HCT116 (cell line): ENCODE measurements around the gene MRGPRX4. TPM values are rescaled to one million over a fixed set of nuclear protein-coding genes. Genes with fewer than 3 reads are reported as not detected.

Experiments used
- ATAC-seq: fragments of 200-7000 bp; cut with Tn5 transposase; 2 replicates; pipeline ENCODE4 v1.9.1; 2020; ENCODE audit warnings: mild to moderate bottlenecking, moderate library complexity
- BruUV-seq: library from RNA; stranded (reverse); fragments of 400-500 nt; replicated peaks from 2 replicates; lab custom pipeline; 2021; lab: Mats Ljungman, UMichigan
- CTCF ChIA-PET: fragments of 300-600 bp; sonication (Branson Sonifier 250); formaldehyde crosslinking; loops from one replicate; lab custom pipeline; 2021; ENCODE audit warnings: antibody characterized with exemption; lab: Charles Lee
- POLR2A ChIA-PET: fragments of 300-600, 350-600 bp; sonication (Branson Sonifier 250); formaldehyde crosslinking; loops from one replicate; lab custom pipeline; 2021; ENCODE audit warnings: antibody characterized with exemption; lab: Charles Lee
- RAD21 ChIA-PET, 2 experiments: fragments of 300-600 bp; sonication (Branson Sonifier 250); formaldehyde crosslinking; loops; one replicate each; lab custom pipeline; 2023; ENCODE audit warnings: low total read pairs in 2 of 2; ENCODE audit not compliant: uncharacterized antibody in 2 of 2, unreplicated experiment in 2 of 2, low non-redundant PET in 1 of 2; lab: Charles Lee
- DNase-seq: peaks from one replicate; pipeline ENCODE4 v3.0.0-alpha.2; 2010; ENCODE audit warnings: low read depth, low spot score
- H2AFZ ChIP-seq: fragments of 200-600 bp; shearing (Covaris generic), sonication (generic); 2 replicates; pipeline ENCODE4 v1.6.1; 2017; ENCODE audit warnings: low read depth, mixed run types, mixed read lengths, antibody characterized with exemption, low read length; ENCODE audit not compliant: poor library complexity, severe bottlenecking
- H3K27ac ChIP-seq: 2 replicates; pipeline ENCODE4 v1.5.1; 2012; ENCODE audit warnings: low read depth, low read length
- H3K27me3 ChIP-seq: fragments of 200-600 bp; sonication (generic); 2 replicates; pipeline ENCODE4 v1.6.1; 2016; ENCODE audit warnings: mixed run types, low read length, mixed read lengths; ENCODE audit not compliant: insufficient read depth
- H3K36me3 ChIP-seq, 2 experiments: fragments of 200-500 bp in 1 of 2; fragments of 200-600 bp in 1 of 2; sonication (Bioruptor generic) in 1 of 2; sonication (generic) in 1 of 2; 2 replicates each; pipeline versions ENCODE4 v1.5.1 to v1.6.1; 2014 to 2016; ENCODE audit warnings: low read length in 2 of 2, inconsistent platforms in 1 of 2, mixed read lengths in 1 of 2, mixed run types in 1 of 2; ENCODE audit not compliant: insufficient read depth in 2 of 2, control insufficient read depth in 1 of 2
- H3K4me1 ChIP-seq, 2 experiments: fragments of 200-600 bp in 1 of 2; sonication (generic) in 1 of 2; 2 replicates each; pipeline versions ENCODE4 v1.5.1 to v1.6.1; 2012 to 2017; ENCODE audit warnings: low read length in 2 of 2, inconsistent platforms in 1 of 2, mild to moderate bottlenecking in 1 of 2, mixed read lengths in 1 of 2, mixed run types in 1 of 2, moderate library complexity in 1 of 2; ENCODE audit not compliant: insufficient read depth in 2 of 2, control insufficient read depth in 1 of 2
- H3K4me2 ChIP-seq: fragments of 200-600 bp; sonication (generic); 2 replicates; pipeline ENCODE4 v1.6.1; 2017; ENCODE audit warnings: mixed run types, low read length, mixed read lengths
- H3K4me3 ChIP-seq, 2 experiments: fragments of 200-600 bp in 1 of 2; sonication (generic) in 1 of 2; replicated peaks in 1 of 2; 2 replicates each; pipeline ENCODE4 v1.5.1; 2011 to 2016; ENCODE audit warnings: low read length in 2 of 2, control low read depth in 1 of 2, low read depth in 1 of 2, mild to moderate bottlenecking in 1 of 2, mixed read lengths in 1 of 2, mixed run types in 1 of 2
- H3K79me2 ChIP-seq: fragments of 200-600 bp; sonication (generic); 2 replicates; pipeline ENCODE4 v1.6.1; 2017; ENCODE audit warnings: mild to moderate bottlenecking, mixed run types, low read length, moderate library complexity, mixed read lengths; ENCODE audit not compliant: insufficient read depth
- H3K9ac ChIP-seq: fragments of 200-600 bp; sonication (generic); 2 replicates; pipeline ENCODE4 v1.6.1; 2016; ENCODE audit warnings: low read length, mixed read lengths
- H3K9me2 ChIP-seq: fragments of 200-600 bp; sonication (generic), shearing (Covaris generic); 2 replicates; pipeline ENCODE4 v1.6.1; 2017; ENCODE audit warnings: mixed run types, mild to moderate bottlenecking, moderate library complexity; ENCODE audit not compliant: insufficient read depth
- H3K9me3 ChIP-seq, 2 experiments: fragments of 200-500 bp in 1 of 2; fragments of 200-600 bp in 1 of 2; sonication (Bioruptor generic) in 1 of 2; sonication (generic) in 1 of 2; 2 replicates each; pipeline ENCODE4 v1.6.1; 2014 to 2017; ENCODE audit warnings: low read length in 2 of 2, mixed read lengths in 2 of 2, inconsistent platforms in 1 of 2, low read depth in 1 of 2, mild to moderate bottlenecking in 1 of 2, mixed run types in 1 of 2, moderate library complexity in 1 of 2; ENCODE audit not compliant: control insufficient read depth in 1 of 2, insufficient read depth in 1 of 2
- H4K20me1 ChIP-seq: fragments of 200-600 bp; sonication (generic), shearing (Covaris generic); 2 replicates; pipeline ENCODE4 v1.6.1; 2017; ENCODE audit warnings: mixed run types, mild to moderate bottlenecking, moderate library complexity; ENCODE audit not compliant: insufficient read depth
- CBX3 ChIP-seq: IDR thresholded peaks from 2 replicates; pipeline ENCODE4 v1.6.1; 2012; ENCODE audit warnings: low read depth
- CEBPB ChIP-seq: IDR thresholded peaks from 2 replicates; pipeline ENCODE4 v1.6.1; 2012; ENCODE audit warnings: low read depth
- EGR1 ChIP-seq: IDR thresholded peaks from 2 replicates; pipeline ENCODE4 v1.6.1; 2012; ENCODE audit warnings: low read depth
- ELF1 ChIP-seq: IDR thresholded peaks from 2 replicates; pipeline ENCODE4 v1.6.1; 2012; ENCODE audit warnings: low read depth, borderline replicate concordance
- EZH2phosphoT487 ChIP-seq: fragments of 200-600 bp; IDR thresholded peaks from 2 replicates; pipeline ENCODE4 v1.6.1; 2018; ENCODE audit warnings: antibody characterized with exemption, borderline replicate concordance
- JUND ChIP-seq: IDR thresholded peaks from 2 replicates; pipeline ENCODE4 v1.6.1; 2012
- POLR2AphosphoS5 ChIP-seq: IDR thresholded peaks from 2 replicates; pipeline ENCODE4 v1.6.1; 2011; ENCODE audit warnings: mild to moderate bottlenecking, low read depth, low read length, moderate library complexity
- RAD21 ChIP-seq: IDR thresholded peaks from 2 replicates; pipeline ENCODE4 v1.6.1; 2012; ENCODE audit warnings: low read depth, mild to moderate bottlenecking
- SIN3A ChIP-seq: IDR thresholded peaks from 2 replicates; pipeline ENCODE4 v1.6.1; 2012; ENCODE audit warnings: low read depth
- SP1 ChIP-seq: IDR thresholded peaks from 2 replicates; pipeline ENCODE4 v1.6.1; 2012; ENCODE audit warnings: low read depth
- SRF ChIP-seq: IDR thresholded peaks from 2 replicates; pipeline ENCODE4 v1.6.1; 2012; ENCODE audit warnings: low read depth
- YY1 ChIP-seq: IDR thresholded peaks from 2 replicates; pipeline ENCODE4 v1.6.1; 2011; ENCODE audit warnings: low read length, low read depth, moderate library complexity, mild to moderate bottlenecking; ENCODE audit not compliant: insufficient replicate concordance; ENCODE audit errors: extremely low read depth
- ZFX ChIP-seq: fragments of 450-650 bp; IDR thresholded peaks from 2 replicates; pipeline ENCODE4 v1.6.1; 2017
- ZNF274 ChIP-seq: fragments of 200-500 bp; sonication (Bioruptor generic); IDR thresholded peaks from 2 replicates; pipeline ENCODE4 v1.6.1; 2014; ENCODE audit warnings: mild to moderate bottlenecking, low read depth, low read length, inconsistent platforms
- intact Hi-C: fragments of 100-400 bp; cut with micrococcal nuclease; formaldehyde crosslinking; loops from 2 replicates; pipeline ENCODE4 v1.10.0; 2022
- total RNA-seq: library from RNA; stranded (reverse); gene quantifications from one replicate; pipeline ENCODE4 v1.2.1, GENCODE V29; 2021; ENCODE audit not compliant: unreplicated experiment
- TF ChIP-seq, protein P1 (sequence below): IDR thresholded peaks from 2 replicates; pipeline ENCODE4 v1.6.1; 2012; ENCODE audit warnings: low read depth
- TF ChIP-seq, protein P2 (sequence below): IDR thresholded peaks from 2 replicates; pipeline ENCODE4 v1.6.1; 2012
- TF ChIP-seq, protein P3 (sequence below), 3 experiments: fragments of 200-600 bp in 1 of 3; sonication (generic) in 1 of 3; IDR thresholded peaks in 2 of 3; conservative IDR thresholded peaks in 1 of 3; 2 replicates each; pipeline ENCODE4 v1.5.1; 2012 to 2017; ENCODE audit warnings: low read depth in 2 of 3, low read length in 2 of 3, antibody characterized with exemption in 1 of 3, borderline replicate concordance in 1 of 3, control low read depth in 1 of 3, mild to moderate bottlenecking in 1 of 3, mixed read lengths in 1 of 3, mixed run types in 1 of 3, moderate library complexity in 1 of 3; ENCODE audit not compliant: insufficient read depth in 1 of 3

MRGPRX4 gene
- total RNA-seq, 1 experiment from 2014 or later = not detected

DNA sequence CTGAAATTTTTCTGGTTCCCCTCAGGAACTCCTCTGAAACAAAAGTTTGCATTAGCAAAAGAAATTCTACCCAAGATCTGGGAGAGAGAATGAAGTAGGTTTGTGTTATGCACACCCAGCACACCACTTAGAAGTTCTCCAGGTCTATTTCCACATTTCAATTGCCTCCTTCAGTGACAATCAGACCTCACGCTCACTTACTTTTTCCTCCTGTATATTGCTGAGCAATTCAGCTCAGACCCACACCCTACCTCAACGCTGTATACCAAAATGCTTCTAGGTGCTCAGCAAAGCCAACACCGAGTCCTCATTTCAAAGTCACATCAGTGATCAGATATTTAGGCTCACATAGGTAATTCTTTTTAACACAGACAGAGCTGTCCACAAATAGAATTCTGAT, 21.1 kb upstream of the MRGPRX4 start:
- Histone ChIP-seq H3K36me3 (no peaks in the 10 kb centered on the region), H4K20me1 (no peaks in the 10 kb centered on the region), H3K79me2 (no peaks in the 10 kb centered on the region), H3K9me3 (no peaks in the 10 kb centered on the region), H2AFZ (no peak overlapping the region), H3K4me1 (no peaks in the 10 kb centered on the region), H3K4me2 (no peak overlapping the region), H3K9me2 (no peaks in the 10 kb centered on the region), H3K4me3 (no peak overlapping the region), H3K27me3 (peaks cover 25% of the 10 kb centered on the region; the same call in 1 of the 2 replicates), H3K9ac (no peak overlapping the region), H3K27ac (no peak overlapping the region)
- TF ChIP-seq YY1 = no peak
- no peak for TF ChIP-seq SRF
- no peak for TF ChIP-seq ZFX
- TF ChIP-seq EZH2phosphoT487 = no peak
- TF ChIP-seq POLR2AphosphoS5 = no peak
- TF ChIP-seq CBX3 = no peak
- TF ChIP-seq, protein P1, sequence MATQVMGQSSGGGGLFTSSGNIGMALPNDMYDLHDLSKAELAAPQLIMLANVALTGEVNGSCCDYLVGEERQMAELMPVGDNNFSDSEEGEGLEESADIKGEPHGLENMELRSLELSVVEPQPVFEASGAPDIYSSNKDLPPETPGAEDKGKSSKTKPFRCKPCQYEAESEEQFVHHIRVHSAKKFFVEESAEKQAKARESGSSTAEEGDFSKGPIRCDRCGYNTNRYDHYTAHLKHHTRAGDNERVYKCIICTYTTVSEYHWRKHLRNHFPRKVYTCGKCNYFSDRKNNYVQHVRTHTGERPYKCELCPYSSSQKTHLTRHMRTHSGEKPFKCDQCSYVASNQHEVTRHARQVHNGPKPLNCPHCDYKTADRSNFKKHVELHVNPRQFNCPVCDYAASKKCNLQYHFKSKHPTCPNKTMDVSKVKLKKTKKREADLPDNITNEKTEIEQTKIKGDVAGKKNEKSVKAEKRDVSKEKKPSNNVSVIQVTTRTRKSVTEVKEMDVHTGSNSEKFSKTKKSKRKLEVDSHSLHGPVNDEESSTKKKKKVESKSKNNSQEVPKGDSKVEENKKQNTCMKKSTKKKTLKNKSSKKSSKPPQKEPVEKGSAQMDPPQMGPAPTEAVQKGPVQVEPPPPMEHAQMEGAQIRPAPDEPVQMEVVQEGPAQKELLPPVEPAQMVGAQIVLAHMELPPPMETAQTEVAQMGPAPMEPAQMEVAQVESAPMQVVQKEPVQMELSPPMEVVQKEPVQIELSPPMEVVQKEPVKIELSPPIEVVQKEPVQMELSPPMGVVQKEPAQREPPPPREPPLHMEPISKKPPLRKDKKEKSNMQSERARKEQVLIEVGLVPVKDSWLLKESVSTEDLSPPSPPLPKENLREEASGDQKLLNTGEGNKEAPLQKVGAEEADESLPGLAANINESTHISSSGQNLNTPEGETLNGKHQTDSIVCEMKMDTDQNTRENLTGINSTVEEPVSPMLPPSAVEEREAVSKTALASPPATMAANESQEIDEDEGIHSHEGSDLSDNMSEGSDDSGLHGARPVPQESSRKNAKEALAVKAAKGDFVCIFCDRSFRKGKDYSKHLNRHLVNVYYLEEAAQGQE = no peak
- TF ChIP-seq JUND = no peak
- TF ChIP-seq RAD21 = no peak
- no peak for TF ChIP-seq EGR1
- TF ChIP-seq, protein P2, sequence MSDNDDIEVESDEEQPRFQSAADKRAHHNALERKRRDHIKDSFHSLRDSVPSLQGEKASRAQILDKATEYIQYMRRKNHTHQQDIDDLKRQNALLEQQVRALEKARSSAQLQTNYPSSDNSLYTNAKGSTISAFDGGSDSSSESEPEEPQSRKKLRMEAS = no peak
- no peak for TF ChIP-seq CEBPB
- no peak for TF ChIP-seq SP1
- no peak for TF ChIP-seq ELF1
- TF ChIP-seq, protein P3, sequence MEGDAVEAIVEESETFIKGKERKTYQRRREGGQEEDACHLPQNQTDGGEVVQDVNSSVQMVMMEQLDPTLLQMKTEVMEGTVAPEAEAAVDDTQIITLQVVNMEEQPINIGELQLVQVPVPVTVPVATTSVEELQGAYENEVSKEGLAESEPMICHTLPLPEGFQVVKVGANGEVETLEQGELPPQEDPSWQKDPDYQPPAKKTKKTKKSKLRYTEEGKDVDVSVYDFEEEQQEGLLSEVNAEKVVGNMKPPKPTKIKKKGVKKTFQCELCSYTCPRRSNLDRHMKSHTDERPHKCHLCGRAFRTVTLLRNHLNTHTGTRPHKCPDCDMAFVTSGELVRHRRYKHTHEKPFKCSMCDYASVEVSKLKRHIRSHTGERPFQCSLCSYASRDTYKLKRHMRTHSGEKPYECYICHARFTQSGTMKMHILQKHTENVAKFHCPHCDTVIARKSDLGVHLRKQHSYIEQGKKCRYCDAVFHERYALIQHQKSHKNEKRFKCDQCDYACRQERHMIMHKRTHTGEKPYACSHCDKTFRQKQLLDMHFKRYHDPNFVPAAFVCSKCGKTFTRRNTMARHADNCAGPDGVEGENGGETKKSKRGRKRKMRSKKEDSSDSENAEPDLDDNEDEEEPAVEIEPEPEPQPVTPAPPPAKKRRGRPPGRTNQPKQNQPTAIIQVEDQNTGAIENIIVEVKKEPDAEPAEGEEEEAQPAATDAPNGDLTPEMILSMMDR (IDR thresholded peaks at IDR 0.05 in 2 of 3, conservative IDR thresholded peaks at IDR 0.05 in 1 of 3; ENCODE audit: borderline replicate concordance in 1 of 3, insufficient read depth in 1 of 3, low read depth in 2 of 3, low read length in 2 of 3) = no peak
- TF ChIP-seq ZNF274 = no peak
- TF ChIP-seq SIN3A = no peak
- CTCF ChIA-PET = no interaction called here
- DNase-seq (no peak), ATAC-seq (no peak)
- POLR2A ChIA-PET = no interaction called here
- BruUV-seq = no TSS peak
- intact Hi-C loops = no loop called here
- RAD21 ChIA-PET = no interaction called here
